Measurements from ENCODE around the gene PLEKHO1.
"Not testable (repeated sequence)": the region's sequence is repeated elsewhere in the genome, so short reads cannot be mapped to it uniquely, and the experiment has no call there.

Gene PLEKHO1

DNA sequence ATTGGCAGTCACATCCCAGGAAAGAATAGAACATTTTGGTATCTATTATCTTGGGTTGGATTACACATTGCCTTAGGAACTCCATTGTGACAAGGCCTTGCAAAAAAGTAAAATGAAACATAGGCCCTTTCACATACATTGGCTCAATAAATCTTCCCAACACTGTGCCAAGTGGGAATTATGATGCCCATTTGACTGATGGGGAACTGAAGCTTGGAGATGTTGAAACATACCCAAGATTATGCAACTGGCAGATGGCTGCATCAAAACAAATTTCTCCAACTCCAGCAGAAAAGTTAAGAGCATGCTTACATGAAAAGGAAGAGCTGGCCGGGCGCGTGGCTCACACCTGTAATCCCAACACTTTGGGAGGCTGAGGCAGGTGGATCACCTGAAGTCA is 26.9 kb downstream of the PLEKHO1 start:
- DNase-seq = no peak

DNA sequence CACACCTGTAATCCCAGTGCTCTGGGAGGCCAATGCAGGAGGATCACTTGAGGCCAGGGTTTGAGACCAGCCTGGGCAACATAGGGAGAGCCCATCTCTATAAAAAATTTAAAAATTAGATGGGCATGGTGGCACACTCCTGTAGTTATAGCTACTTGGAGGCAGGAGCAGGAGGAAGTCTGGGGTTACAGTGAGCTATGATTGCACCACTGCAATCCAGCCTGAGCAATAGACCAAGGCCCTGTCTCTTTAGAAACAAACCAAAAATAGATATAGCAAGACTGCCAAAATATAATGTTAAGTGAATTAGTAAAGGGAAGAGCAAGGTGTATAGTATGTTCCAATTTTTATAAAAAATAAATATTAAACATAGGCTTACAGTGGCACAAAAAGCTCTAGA is 28.8 kb downstream of the PLEKHO1 start:
- no peak for DNase-seq

GRCh38 chr1:150179867-150180266 is 30.2 kb downstream of the PLEKHO1 start:
- DNase-seq = no peak

GRCh38 chr1:150180474-150180873 is 30.8 kb downstream of the PLEKHO1 start:
- no peak for DNase-seq

DNA sequence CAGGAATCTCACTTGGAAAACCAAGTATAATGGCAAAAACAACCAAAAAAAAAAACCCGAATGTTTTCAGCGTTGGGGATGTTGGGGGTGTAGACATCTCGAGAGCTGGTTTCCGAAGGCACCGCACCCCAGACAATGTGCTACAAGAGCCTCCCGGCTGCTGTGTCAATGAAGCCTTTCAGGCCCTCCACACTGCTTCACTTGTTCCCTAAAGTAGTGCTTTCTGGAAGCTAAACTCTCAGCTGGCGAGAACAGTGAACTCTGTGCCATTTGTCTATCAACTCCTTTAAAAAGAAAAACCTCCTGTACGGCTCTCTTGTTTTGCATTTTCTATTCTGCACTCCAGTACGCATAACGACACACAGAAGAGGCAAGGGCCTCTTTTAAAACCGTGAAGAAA is 32.5 kb downstream of the PLEKHO1 start:
- DNase-seq = no peak

- DNase-seq = no peak
These were observed 33.3 kb downstream of the PLEKHO1 start for GRCh38 chr1:150183061-150183460.

GRCh38 chr1:150185481-150185880 is 35.8 kb downstream of the PLEKHO1 start:
- no peak for DNase-seq

GRCh38 chr1:150186438-150186788 is 36.7 kb downstream of the PLEKHO1 start:
- DNase-seq = not testable (repeated sequence)

GRCh38 chr1:150186789-150187559 is 37.3 kb downstream of the PLEKHO1 start:
- peak; percentile 10 for DNase-seq

DNA sequence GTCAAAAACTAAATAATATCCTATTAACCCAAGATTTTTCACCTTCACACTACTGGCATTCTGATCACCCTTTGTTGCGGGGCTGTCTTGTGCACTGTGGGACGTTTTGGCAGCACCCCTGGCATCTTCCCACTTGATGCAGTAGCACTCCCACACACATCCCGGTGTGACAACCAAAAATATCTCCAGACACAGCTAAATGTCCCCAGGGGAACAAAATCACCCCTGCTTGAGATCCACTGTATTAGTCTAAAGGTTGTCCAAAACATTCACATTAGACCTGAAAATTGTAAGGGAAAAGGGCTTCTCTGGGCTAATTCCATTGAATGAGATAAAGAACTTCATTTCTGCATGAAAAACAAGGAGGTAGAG is 37.8 kb downstream of the PLEKHO1 start:
- no peak for DNase-seq

GRCh38 chr1:150192012-150192411 is 42.3 kb downstream of the PLEKHO1 start:
- no peak for DNase-seq

- DNase-seq = no peak
These were observed 44.8 kb downstream of the PLEKHO1 start for GRCh38 chr1:150194381-150195031.

GRCh38 chr1:150196417-150196816 is 46.7 kb downstream of the PLEKHO1 start:
- DNase-seq = no peak

GRCh38 chr1:150207281-150207971 is 57.7 kb downstream of the PLEKHO1 start:
- no peak for DNase-seq

DNA sequence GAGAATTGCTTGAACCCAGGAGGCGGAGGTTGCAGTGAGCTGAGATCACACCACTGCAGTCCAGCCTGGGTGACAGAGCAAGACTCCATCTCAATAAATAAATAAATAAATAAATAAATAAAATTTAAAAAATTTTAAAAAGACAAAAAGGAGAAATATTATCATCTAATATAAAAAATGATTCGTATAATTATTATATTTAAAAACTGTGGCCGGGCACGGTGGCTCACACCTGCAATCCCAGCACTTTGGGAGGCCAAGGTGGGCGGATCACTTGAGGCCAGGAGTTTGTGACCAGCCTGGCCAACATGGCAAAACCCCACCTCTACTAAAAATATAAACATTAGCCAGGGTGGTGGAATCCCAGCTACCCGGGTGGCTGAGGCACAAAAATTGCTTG is 58.7 kb downstream of the PLEKHO1 start:
- not testable (repeated sequence) for DNase-seq

All from activated naive CD4-positive, alpha-beta T cell treated with Interleukin-2 at 50 U/mL for 16 hours (primary cell).